Colonic mucosa (tissue), 4 donors: ENCODE data around the gene ZNF678. TPM values are rescaled to one million over a fixed set of nuclear protein-coding genes. Genes with fewer than 3 reads are reported as not detected.
"Not testable (repeated sequence)": the region's sequence is repeated elsewhere in the genome, so short reads cannot be mapped to it uniquely, and the experiment has no call there.

Experiments
- DNase-seq: peaks from one replicate; pipeline ENCODE4 v3.0.0-alpha.2; 2020
- H3K27ac ChIP-seq: fragments of 200-600 bp; one replicate; pipeline ENCODE4 v1.8.0; 2021
- H3K27me3 ChIP-seq: fragments of 200-600 bp; one replicate; pipeline ENCODE4 v1.8.0; 2021
- H3K36me3 ChIP-seq: fragments of 200-600 bp; one replicate; pipeline ENCODE4 v1.8.0; 2021
- H3K4me1 ChIP-seq: fragments of 200-600 bp; one replicate; pipeline ENCODE4 v1.8.0; 2021; ENCODE audit warnings: mild to moderate bottlenecking
- H3K4me3 ChIP-seq: fragments of 200-600 bp; one replicate; pipeline ENCODE4 v1.8.0; 2021
- H3K9ac ChIP-seq, 2 donors: one replicate each; pipeline ENCODE4 v1.7.0; 2013; ENCODE audit warnings: control low read depth in 2 of 2, low read depth in 2 of 2, low read length in 2 of 2
- H3K9me3 ChIP-seq: fragments of 200-600 bp; one replicate; pipeline ENCODE4 v1.8.0; 2021
- intact Hi-C: fragments of 100-400 bp; cut with DNase I; formaldehyde crosslinking; loops from one replicate; pipeline ENCODE4 v1.14.1; 2022
- total RNA-seq, 2 donors: library from RNA; stranded (reverse); fragmentation: NEBNext Ultra II Directional in 1 of 2; extraction: Animal tissue kit (Norgen Biotek cat#: 25700) in 1 of 2; gene quantifications; one replicate each; pipeline ENCODE4 v1.2.1, GENCODE V29; 2021
- TF ChIP-seq, protein P1 (sequence below): fragments of 200-600 bp; IDR thresholded peaks from one replicate; pipeline ENCODE4 v1.8.0; 2022; ENCODE audit warnings: antibody characterized with exemption, mild to moderate bottlenecking
- donor health status: healthy.
- donor health status: DM: no; HTN: no; CAD: no.
- donor health status: DM: no; HTN: no; CAD: no.

ZNF678 gene
- total RNA-seq, 2 donors from 2014 or later, result 7.4 to 10.4 TPM

- H3K27ac ChIP-seq, result peak overlapping the region; percentile 79
- H3K4me1 ChIP-seq, result no peaks in the 10 kb centered on the region
- TF ChIP-seq, protein P1, sequence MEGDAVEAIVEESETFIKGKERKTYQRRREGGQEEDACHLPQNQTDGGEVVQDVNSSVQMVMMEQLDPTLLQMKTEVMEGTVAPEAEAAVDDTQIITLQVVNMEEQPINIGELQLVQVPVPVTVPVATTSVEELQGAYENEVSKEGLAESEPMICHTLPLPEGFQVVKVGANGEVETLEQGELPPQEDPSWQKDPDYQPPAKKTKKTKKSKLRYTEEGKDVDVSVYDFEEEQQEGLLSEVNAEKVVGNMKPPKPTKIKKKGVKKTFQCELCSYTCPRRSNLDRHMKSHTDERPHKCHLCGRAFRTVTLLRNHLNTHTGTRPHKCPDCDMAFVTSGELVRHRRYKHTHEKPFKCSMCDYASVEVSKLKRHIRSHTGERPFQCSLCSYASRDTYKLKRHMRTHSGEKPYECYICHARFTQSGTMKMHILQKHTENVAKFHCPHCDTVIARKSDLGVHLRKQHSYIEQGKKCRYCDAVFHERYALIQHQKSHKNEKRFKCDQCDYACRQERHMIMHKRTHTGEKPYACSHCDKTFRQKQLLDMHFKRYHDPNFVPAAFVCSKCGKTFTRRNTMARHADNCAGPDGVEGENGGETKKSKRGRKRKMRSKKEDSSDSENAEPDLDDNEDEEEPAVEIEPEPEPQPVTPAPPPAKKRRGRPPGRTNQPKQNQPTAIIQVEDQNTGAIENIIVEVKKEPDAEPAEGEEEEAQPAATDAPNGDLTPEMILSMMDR, result no peak
- no peaks in the 10 kb centered on the region for H3K36me3 ChIP-seq
- no peak overlapping the region for H3K4me3 ChIP-seq
- no peaks in the 10 kb centered on the region for H3K9me3 ChIP-seq
- no peaks in the 10 kb centered on the region for H3K27me3 ChIP-seq
- no peak overlapping the region for H3K9ac ChIP-seq
- intact Hi-C loops, result no loop called here
- DNase-seq, result peak; percentile 47
Measured at GRCh38 chr1:227547310-227548118, 15.8 kb upstream of the ZNF678 start.

GRCh38 chr1:227548119-227548397, 15.3 kb upstream of the ZNF678 start:
- Histone ChIP-seq H3K9ac (no peak overlapping the region), H3K4me1 (no peaks in the 10 kb centered on the region), H3K36me3 (no peaks in the 10 kb centered on the region), H3K9me3 (no peaks in the 10 kb centered on the region), H3K27me3 (no peaks in the 10 kb centered on the region), H3K27ac (peak overlapping the region; percentile 79), H3K4me3 (no peak overlapping the region)
- TF ChIP-seq, protein P1, result no peak
- intact Hi-C loops, result no loop called here
- DNase-seq, result no peak

- H3K27ac ChIP-seq, result peak overlapping the region; percentile 79
Measured at GRCh38 chr1:227548448-227548847, 14.9 kb upstream of the ZNF678 start.

GRCh38 chr1:227549892-227550291, 13.5 kb upstream of the ZNF678 start:
- H3K9ac ChIP-seq, result no peak overlapping the region
- TF ChIP-seq, protein P1, result no peak
- H3K4me3 ChIP-seq, result no peak overlapping the region
- peak overlapping the region; percentile 79 for H3K27ac ChIP-seq
- H3K27me3 ChIP-seq, result no peaks in the 10 kb centered on the region
- H3K9me3 ChIP-seq, result no peaks in the 10 kb centered on the region
- H3K4me1 ChIP-seq, result no peaks in the 10 kb centered on the region
- intact Hi-C loops, result no loop called here
- no peaks in the 10 kb centered on the region for H3K36me3 ChIP-seq
- peak; percentile 43 for DNase-seq

More at GRCh38 chr1:227548448-227548847, 14.9 kb upstream of the ZNF678 start:
- no peak overlapping the region for H3K4me3 ChIP-seq
- DNase-seq, result no peak
- intact Hi-C loops, result no loop called here
- no peak overlapping the region for H3K9ac ChIP-seq
- no peaks in the 10 kb centered on the region for H3K36me3 ChIP-seq
- TF ChIP-seq, protein P1, result no peak
- no peaks in the 10 kb centered on the region for H3K4me1 ChIP-seq
- no peaks in the 10 kb centered on the region for H3K9me3 ChIP-seq
- H3K27me3 ChIP-seq, result no peaks in the 10 kb centered on the region

DNA sequence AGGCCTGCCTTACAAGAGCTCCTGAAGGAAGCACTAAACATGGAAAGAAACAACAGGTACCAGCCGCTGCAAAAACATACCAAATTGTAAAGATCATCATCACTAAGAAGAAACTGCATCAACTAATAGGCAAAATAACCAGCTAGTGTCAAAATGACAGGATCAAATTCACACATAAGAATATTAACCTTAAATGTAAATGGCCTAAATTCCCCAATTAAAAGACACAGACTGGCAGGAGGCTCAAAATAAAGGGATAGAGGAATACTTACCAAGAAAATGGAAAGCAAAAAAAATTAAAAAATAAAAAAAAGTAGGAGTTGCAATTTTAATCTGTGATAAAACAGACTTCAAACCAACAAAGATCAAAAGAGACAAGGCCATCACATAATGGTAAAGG, 11.5 kb upstream of the ZNF678 start:
- H3K4me3 ChIP-seq, H3K9ac ChIP-seq, DNase-seq, intact Hi-C loops, H3K27me3 ChIP-seq, H3K4me1 ChIP-seq, H3K9me3 ChIP-seq, H3K27ac ChIP-seq, H3K36me3 ChIP-seq: not testable (repeated sequence)

DNA sequence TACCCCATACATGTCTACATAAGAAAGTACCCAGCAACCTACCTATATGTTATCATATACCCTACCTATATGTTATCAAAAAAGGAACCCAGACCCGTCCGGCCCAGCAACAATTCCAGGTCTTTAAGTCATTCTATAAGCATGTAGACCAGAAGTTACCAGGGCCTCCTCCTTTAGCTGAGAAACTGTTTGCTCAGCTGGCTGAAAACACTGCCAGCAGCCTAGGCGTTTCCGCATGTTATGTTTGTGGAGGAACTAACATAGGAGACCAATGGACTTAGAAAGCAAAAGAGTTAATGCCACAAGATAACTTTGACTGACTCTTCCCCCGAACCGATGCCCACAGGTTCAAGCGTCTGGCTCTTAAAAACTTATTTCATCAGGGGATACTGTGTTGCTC, 7.1 kb upstream of the ZNF678 start:
- peak; percentile 62 for DNase-seq
- Histone ChIP-seq H3K27ac (no peak overlapping the region), H3K9ac (no peak overlapping the region), H3K9me3 (no peaks in the 10 kb centered on the region), H3K36me3 (no peaks in the 10 kb centered on the region), H3K4me3 (no peak overlapping the region), H3K27me3 (peaks cover 4% of the 10 kb centered on the region), H3K4me1 (no peaks in the 10 kb centered on the region)
- TF ChIP-seq, protein P1, result no peak
- intact Hi-C loops, result no loop called here
